NCI-H128 (cell line): ENCODE measurements around the gene STK33.
A peak's percentile ranks its signal among the peaks of the same experiment; 100 is the strongest.
"Not testable (repeated sequence)": the region's sequence is repeated elsewhere in the genome, so short reads cannot be mapped to it uniquely, and the experiment has no call there.

ENCODE experiments used
- DNase-seq: peaks from one replicate; lab custom pipeline; 2025; ENCODE audit not compliant: unreplicated experiment; lab: John Stamatoyannopoulos, UW

Gene STK33

DNA sequence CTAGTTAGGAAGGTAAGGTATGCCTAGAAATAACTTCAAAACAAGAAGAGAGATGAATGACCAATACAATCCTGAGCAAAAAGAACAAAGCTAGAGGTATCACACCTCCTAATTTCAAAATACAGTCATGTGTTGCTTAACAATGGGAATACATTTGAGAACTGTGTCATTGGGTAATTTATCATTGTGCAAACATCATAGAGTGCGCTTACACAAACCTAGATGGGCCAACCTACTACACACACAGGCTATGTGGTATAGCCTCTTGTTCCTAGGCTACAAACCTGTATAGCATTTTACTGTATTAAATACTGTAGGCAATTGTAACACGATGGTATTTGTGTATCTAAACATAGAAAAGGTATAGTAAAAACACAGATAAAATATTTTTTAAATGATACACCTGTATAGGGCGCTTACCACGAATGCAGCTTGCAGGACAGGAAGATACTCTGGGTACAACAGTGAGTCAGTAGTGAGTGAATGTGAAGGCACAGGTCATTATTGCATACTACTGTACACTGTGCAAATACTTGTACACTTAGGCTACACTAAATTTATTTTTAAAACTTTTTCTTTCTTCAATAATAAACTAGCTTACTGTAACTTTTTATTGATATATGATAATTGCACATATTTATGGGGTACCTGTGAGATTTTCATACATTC lies 48.2 kb downstream of the STK33 start:
- DNase-seq = no peak

- DNase-seq = no peak
Observed at GRCh38 chr11:8544807-8545206, 49.2 kb downstream of the STK33 start.

DNA sequence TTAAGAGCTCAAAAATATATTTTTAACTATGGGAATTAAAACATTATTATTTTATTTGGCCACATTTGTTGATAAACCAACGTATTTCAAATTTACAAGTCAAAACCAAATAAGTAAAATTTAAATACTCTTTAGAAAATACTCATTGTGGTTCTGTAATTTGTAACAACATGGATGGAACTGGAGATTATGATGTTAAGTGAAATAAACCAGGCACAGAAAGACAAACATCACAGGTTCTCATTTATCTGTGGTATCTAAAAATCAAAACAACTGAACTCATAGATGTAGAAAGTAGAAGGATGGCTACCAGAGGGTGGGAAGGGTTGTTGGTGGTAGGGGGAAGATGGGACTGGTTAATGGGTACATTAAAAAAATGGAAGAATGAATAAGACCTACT lies 50.8 kb downstream of the STK33 start:
- no peak for DNase-seq

DNA sequence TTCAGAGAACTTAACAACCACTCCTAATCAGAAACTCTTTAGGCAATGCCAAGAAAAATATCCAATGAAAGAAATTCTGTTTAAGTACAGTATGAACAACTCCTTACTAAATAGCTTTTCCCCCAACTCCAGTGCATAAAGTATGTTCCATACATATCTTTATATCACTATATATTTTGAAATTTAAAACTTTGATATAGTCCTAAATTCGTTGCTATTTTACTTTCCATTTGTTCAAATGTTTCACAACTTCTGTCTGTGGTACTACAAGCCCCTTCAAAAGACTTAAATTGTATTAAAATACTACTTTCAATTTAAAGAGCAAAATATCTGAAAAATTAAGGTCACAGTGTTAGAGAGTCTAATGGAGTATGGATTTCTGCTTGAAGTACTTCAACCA lies 52.6 kb downstream of the STK33 start:
- no peak for DNase-seq

DNA sequence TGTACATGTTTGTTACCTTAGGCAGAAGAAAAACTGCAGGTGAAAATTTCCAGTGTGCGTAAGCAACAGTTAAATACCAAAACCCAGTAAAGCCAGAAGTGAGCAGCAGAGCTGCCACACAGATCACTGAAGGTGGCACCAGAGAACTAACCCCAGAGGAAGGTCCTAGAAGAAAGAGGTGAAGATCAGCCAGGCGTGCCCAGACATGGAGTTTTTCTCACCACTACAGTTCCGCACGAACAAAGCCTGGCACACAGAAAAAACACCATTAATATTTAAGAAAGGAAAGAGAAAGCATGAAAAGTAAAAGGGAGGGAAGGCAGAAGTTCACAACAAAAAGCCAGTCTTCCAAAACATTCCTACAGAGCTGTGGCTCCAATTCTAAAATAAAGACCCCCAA lies 60.7 kb downstream of the STK33 start:
- DNase-seq = no peak

DNA sequence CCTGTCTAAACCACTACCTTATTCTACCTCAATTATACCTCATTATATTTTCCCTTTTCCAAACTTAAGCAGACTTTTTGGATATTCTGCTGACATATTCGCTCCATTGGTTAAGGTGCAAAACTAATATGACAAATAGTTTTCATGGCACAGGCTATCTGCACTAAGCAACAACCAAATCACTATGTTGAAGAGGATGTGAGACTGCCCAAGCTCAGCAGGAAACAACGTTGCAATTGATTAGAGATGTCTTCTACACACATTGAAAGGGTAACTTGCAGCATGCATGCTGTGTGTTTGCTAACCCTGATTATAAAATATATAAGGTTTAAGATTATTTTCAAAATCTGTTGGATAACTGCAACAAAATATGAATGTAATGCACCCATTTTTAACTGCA lies 61.6 kb downstream of the STK33 start:
- DNase-seq = no peak

GRCh38 chr11:8531982-8532381 lies 62.0 kb downstream of the STK33 start:
- no peak for DNase-seq

DNA sequence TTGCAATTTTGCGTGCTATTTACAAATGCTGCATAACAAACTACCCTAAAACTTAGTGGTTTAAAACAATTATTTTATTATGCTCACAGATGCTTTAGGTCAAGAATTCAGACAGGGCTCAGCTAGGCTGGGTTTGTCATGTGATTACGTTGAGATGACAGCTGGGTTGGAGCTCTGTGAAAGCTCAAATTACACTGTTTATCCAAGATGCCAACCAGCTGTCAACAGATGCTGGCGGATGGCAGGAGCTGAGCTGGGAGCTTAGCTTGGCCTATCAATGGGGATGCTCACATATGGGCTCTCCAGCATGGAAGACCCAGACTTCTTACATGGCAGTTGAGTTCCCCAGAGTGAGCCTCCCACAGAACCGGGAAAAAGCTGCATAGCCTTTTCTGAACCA lies 62.7 kb downstream of the STK33 start:
- peak; percentile 66 for DNase-seq

- no peak for DNase-seq
Observed at GRCh38 chr11:8527939-8528338, 66.1 kb downstream of the STK33 start.

- no peak for DNase-seq
Observed at GRCh38 chr11:8523396-8523795, 70.6 kb downstream of the STK33 start.

- no peak for DNase-seq
Observed at GRCh38 chr11:8512547-8512946, 81.5 kb downstream of the STK33 start.

- no peak for DNase-seq
Observed at GRCh38 chr11:8503910-8504364, 90.1 kb downstream of the STK33 start.

GRCh38 chr11:8501836-8502235 lies 92.2 kb downstream of the STK33 start:
- DNase-seq = no peak

GRCh38 chr11:8488395-8488794 lies 105.6 kb downstream of the STK33 start:
- no peak for DNase-seq

DNA sequence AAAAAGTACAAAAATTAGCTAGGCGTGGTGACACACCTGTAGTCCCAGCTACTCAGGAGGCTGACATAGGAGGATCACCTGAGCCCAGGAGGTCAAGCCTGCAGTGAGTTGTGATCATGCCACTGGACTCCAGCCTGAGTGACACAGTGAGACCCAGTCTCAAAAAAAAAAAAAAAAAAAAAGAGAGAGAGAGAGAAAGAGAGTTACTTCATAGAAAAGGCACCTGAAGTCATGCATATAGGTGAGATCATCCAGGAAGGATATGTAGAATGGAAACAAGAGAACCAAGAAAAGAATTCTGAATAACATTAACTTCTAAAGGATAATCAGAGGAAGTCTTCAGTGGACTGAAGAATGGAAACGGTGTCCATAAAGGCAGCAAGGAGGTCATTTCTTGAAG lies 106.8 kb downstream of the STK33 start:
- no peak for DNase-seq

- DNase-seq = no peak
Observed at GRCh38 chr11:8484251-8484650, 109.8 kb downstream of the STK33 start.

DNA sequence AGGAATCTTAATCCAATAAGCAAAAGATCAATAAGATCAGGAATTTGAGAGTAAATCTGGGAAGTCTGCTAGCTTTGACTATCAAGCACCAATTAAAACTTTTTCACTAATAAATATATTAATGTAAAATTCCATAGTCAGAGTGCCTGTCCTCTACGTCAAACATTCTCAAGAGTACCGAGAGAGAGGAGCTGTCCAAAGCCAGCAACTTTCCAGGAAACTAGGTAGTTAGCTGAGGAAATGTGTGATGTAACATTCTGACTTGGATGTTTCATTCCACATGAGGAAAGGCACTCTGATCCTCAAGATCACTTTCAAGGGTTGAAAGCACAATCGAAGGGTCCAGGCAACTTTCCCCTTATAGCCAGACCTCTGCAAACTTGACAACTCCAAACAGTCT lies 113.2 kb downstream of the STK33 start:
- no peak for DNase-seq

GRCh38 chr11:8477680-8478079 lies 116.3 kb downstream of the STK33 start:
- DNase-seq = no peak

GRCh38 chr11:8477151-8477550 lies 116.9 kb downstream of the STK33 start:
- DNase-seq = no peak

DNA sequence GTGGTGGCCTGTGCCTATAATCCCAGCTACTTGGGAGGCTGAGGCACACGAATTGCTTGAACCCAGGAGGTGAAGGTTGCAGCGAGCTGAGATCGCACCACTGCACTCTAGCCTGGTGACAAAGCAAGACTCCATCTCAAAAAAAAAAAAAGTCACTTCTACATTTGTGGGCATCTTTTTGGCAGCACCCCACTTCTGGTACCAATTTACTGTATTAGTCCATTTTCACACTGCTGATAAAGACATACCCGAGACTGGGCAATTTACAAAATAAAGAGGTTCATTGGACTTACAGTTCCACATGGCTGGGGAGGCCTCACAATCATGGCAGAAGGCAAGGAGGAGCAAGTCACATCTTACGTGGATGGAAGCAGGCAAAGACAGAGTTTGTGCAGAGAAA lies 126.2 kb downstream of the STK33 start:
- not testable (repeated sequence) for DNase-seq

GRCh38 chr11:8467356-8467755 lies 126.7 kb downstream of the STK33 start:
- DNase-seq = not testable (repeated sequence)

DNA sequence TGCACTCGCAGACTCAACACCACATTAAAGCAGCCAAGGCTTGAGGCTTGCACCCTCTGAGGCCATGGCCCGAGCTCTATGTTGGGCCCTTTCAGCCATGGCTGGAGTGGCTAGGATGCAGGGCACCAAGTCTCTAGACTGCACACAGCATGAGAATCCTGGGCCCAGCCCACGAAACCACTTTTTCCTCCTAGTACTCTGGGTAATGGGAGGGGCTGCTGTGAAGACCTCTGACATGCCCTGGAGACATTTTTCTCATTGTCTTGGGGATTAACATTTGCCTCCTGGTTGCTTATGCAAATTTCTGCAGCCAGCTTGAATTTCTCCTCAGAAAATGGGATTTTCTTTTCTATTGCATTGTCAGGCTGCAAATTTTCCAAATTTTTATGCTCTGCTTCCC lies 127.1 kb downstream of the STK33 start:
- DNase-seq = not testable (repeated sequence)

- no peak for DNase-seq
Observed at GRCh38 chr11:8459711-8460399, 134.2 kb downstream of the STK33 start.
